Choroid plexus epithelial cell (primary cell): ENCODE measurements around the gene ALDH9A1.

Source experiments
- DNase-seq: peaks from one replicate; pipeline ENCODE4 v3.0.0-alpha.2; 2010; ENCODE audit warnings: low read depth
- H3K4me3 ChIP-seq: 2 replicates; pipeline ENCODE4 v1.5.1; 2011; ENCODE audit warnings: low read depth, mild to moderate bottlenecking, control low read depth, low read length, moderate library complexity
- TF ChIP-seq, protein P1 (sequence below): conservative IDR thresholded peaks from 2 replicates; pipeline ENCODE4 v1.5.1; 2011; ENCODE audit warnings: low read depth, mild to moderate bottlenecking, control low read depth, inconsistent platforms, low read length, moderate library complexity

ALDH9A1 gene

GRCh38 chr1:165616054-165616612 is 82.2 kb downstream of the ALDH9A1 start:
- TF ChIP-seq, protein P1, sequence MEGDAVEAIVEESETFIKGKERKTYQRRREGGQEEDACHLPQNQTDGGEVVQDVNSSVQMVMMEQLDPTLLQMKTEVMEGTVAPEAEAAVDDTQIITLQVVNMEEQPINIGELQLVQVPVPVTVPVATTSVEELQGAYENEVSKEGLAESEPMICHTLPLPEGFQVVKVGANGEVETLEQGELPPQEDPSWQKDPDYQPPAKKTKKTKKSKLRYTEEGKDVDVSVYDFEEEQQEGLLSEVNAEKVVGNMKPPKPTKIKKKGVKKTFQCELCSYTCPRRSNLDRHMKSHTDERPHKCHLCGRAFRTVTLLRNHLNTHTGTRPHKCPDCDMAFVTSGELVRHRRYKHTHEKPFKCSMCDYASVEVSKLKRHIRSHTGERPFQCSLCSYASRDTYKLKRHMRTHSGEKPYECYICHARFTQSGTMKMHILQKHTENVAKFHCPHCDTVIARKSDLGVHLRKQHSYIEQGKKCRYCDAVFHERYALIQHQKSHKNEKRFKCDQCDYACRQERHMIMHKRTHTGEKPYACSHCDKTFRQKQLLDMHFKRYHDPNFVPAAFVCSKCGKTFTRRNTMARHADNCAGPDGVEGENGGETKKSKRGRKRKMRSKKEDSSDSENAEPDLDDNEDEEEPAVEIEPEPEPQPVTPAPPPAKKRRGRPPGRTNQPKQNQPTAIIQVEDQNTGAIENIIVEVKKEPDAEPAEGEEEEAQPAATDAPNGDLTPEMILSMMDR: no peak
- H3K4me3 ChIP-seq: no peak overlapping the region
- DNase-seq: no peak
